ENCODE data around the gene PTPRH. TPM values are rescaled to one million over a fixed set of nuclear protein-coding genes. Genes with fewer than 3 reads are reported as not detected.

PTPRH gene
- total and polyA plus RNA-seq, 9 of the 15 experiments (the other 6 are each of a cell fraction or from before 2014, with no cell fraction given) = 0.87 to 34.3 (median 22.7) TPM

DNA sequence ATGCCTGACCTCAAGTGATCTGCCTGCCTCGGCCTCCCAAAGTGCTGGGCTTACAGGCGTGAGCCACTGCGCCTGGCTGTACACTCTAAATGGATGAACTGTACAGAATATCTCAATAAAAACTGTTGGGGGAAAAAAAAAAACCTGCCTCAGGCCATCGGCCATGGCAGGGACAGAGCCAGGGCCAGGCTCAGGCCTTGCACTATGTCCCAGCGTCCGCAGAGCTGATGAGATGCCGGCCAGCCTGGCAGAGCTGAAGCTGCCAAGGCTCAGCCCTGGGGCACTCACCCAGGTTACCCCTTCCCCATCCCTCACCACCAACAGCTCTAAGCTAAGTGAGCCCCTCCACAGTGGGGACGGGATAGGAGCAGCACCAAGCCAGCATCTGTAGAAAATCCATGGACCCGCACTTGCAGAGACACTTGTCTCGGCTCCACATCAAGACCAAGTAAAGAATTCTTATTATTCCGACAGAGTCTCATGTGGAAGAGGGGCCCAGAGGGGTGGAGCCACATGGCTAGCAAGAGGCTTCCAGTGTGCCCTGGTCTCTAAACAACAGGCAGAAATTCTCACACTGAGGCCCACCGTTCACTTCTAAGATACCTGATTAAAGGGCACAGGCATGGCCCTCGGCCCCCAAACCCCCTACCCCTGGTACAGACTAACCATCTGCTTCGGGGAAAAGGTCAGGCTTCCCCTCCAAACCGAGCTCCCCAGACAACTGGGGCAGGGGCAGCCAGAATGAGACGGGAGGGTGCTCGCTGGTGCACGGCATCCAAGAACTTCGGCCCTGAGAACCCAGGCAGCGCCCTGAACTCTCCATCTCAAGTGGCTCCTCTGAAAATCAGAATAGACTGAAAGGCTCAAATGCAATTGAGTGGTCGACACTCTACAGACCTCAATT lies 43.7 kb upstream of the PTPRH start:
- Histone ChIP-seq H2AFZ (ENCODE audit: low read depth, low read length) (no peak overlapping the region), H3K9me3 (replicated peaks; ENCODE audit: control insufficient read depth, insufficient read depth, low read depth, low read length) (no peaks in the 10 kb centered on the region), H3K27ac (ENCODE audit: extremely low read depth, low read depth, low read length) (no peak overlapping the region), H3K4me2 (ENCODE audit: insufficient read depth, low read length) (no peak overlapping the region), H3K79me2 (ENCODE audit: control insufficient read depth, insufficient read depth, low read length) (peaks cover 100% of the 10 kb centered on the region), H3K4me3 (no peak overlapping the region), H4K20me1 (replicated peaks; ENCODE audit: control insufficient read depth, insufficient read depth, low read length) (peaks cover 77% of the 10 kb centered on the region), H3K9me1 (ENCODE audit: control insufficient read depth, insufficient read depth, low read length) (peaks cover 12% of the 10 kb centered on the region), H3K9ac (ENCODE audit: insufficient read depth in 1 of 2, low read depth in 2 of 2, low read length in 2 of 2) (peak overlapping the region in 1 of 2 experiments; percentile 38; a peak in 1 of 4 replicates), H3K4me1 (replicated peaks in 1 of 2; ENCODE audit: control insufficient read depth in 2 of 2, insufficient read depth in 2 of 2, low read length in 2 of 2) (peaks cover 30 to 54% of the 10 kb centered on the region in 2 experiments; a peak in 4 of 5 replicates), H3K36me3 (ENCODE audit: control insufficient read depth, insufficient read depth, low read length) (peaks cover 84% of the 10 kb centered on the region), H3K27me3 (ENCODE audit: control insufficient read depth in 2 of 2, insufficient read depth in 2 of 2, low read length in 2 of 2) (no peaks in the 10 kb centered on the region)
- TF ChIP-seq RBFOX2 (IDR thresholded peaks at IDR 0.05; ENCODE audit: low read depth, low read length) = peak; percentile 33; the same call in 1 of the 2 replicates
- no peak for TF ChIP-seq COPS2 (conservative IDR thresholded peaks at IDR 0.05)
- in situ Hi-C loops (cut with MboI) = no loop called here
- ChIA-PET POLR2A (interaction anchor here (1.0 to 1.7 kb wide), 3 partner anchors 11 to 25 kb away, joined by 3 read pairs; no protein-coding TSS in a partner anchor), CTCF (ENCODE audit: low intra/inter-chr PET ratio) (no interaction called here)
- intact Hi-C loops (cut with micrococcal nuclease) = no loop called here
- FAIRE-seq (no peak), ATAC-seq (no peak), DNase-seq (ENCODE audit: extremely low read depth in 1 of 4, low spot score in 3 of 4) (no peak)
- WGBS (ENCODE audit: insufficient coverage, low coverage, missing lambda C conversion rate) = 93% methylated on average over 19 of the region's 21 CpGs
- BruUV-seq (replicated peaks) = no TSS peak

Measured in K562 (cell line).